Colon (tissue), 2 donors: Measurements from ENCODE around the gene ZNF695.
"Not testable (repeated sequence)": the region's sequence is repeated elsewhere in the genome, so short reads cannot be mapped to it uniquely, and the experiment has no call there.

Experiments used
- FAIRE-seq: peaks from 2 replicates; lab custom pipeline; 2012; peaks lifted over from hg19 to GRCh38; lab: Jason Lieb, UNC
- donor health status: control.
- donor health status: control.

ZNF695 gene

GRCh38 chr1:247007511-247008405 is at the start of gene ZNF695:
Gene ZNF695, minus strand, starts transcription at chr1:247008057. Its CDS starts 149 bp downstream, at chr1:247007908.
- FAIRE-seq, result no peak

GRCh38 chr1:247056071-247056470 is 48.2 kb upstream of the ZNF695 start:
- FAIRE-seq, result no peak

GRCh38 chr1:247054992-247055415 is 47.1 kb upstream of the ZNF695 start:
- FAIRE-seq, result no peak

GRCh38 chr1:247047702-247048101 is 39.8 kb upstream of the ZNF695 start:
- FAIRE-seq, result no peak

- FAIRE-seq, result no peak
These were observed 39.4 kb upstream of the ZNF695 start for GRCh38 chr1:247047260-247047659.

- FAIRE-seq, result no peak
These were observed 35.5 kb upstream of the ZNF695 start for GRCh38 chr1:247043406-247043805.

- FAIRE-seq, result no peak
These were observed 29.9 kb upstream of the ZNF695 start for GRCh38 chr1:247037511-247038320.

- FAIRE-seq, result not testable (repeated sequence)
These were observed 24.4 kb upstream of the ZNF695 start for GRCh38 chr1:247032306-247032705.

GRCh38 chr1:247024658-247025057 is 16.8 kb upstream of the ZNF695 start:
- FAIRE-seq, result not testable (repeated sequence)

GRCh38 chr1:247013391-247013790 is 5.5 kb upstream of the ZNF695 start:
- no peak for FAIRE-seq

GRCh38 chr1:247008406-247008799 is 546 bp upstream of the ZNF695 start:
- FAIRE-seq, result no peak

- FAIRE-seq, result not testable (repeated sequence)
These were observed 3.8 kb downstream of the ZNF695 start for GRCh38 chr1:247004081-247004480.

GRCh38 chr1:246989901-246990300 is 18.0 kb downstream of the ZNF695 start:
- FAIRE-seq, result no peak

GRCh38 chr1:246988316-246988715 is 19.5 kb downstream of the ZNF695 start:
- no peak for FAIRE-seq

GRCh38 chr1:246987083-246987690 is 20.7 kb downstream of the ZNF695 start:
- FAIRE-seq, result no peak

GRCh38 chr1:246978785-246979184 is 29.1 kb downstream of the ZNF695 start:
- FAIRE-seq, result no peak

GRCh38 chr1:246978281-246978680 is 29.6 kb downstream of the ZNF695 start:
- FAIRE-seq, result no peak

GRCh38 chr1:246971969-246972368 is 35.9 kb downstream of the ZNF695 start:
- no peak for FAIRE-seq

- no peak for FAIRE-seq
These were observed 36.7 kb downstream of the ZNF695 start for GRCh38 chr1:246971090-246971721.

GRCh38 chr1:246969621-246970020 is 38.2 kb downstream of the ZNF695 start:
- FAIRE-seq, result no peak

- no peak for FAIRE-seq
These were observed 41.4 kb downstream of the ZNF695 start for GRCh38 chr1:246966502-246966901.
